ENCODE data around the gene SCN8A.

Gene SCN8A

DNA sequence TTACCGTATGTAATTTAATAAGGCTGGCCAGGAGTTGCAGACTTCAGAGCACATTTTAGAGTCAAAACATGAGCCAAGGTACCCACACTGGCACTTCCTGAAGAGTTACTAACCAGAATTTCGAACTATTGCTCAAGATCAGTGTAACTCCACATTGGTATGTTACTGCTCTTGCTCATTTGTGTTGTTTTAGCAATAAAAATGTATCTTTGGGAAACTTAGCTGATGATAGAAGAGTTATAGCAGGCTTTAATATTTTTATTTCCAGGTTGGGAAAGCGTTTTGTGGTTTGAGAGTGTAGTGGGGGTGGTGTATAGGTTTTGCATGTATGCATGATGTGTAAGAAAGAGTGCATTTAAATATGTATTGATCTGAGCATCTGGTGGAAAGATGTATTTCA lies 96.6 kb downstream of the SCN8A start:
- peaks cover 12% of the 10 kb centered on the region for H3K27me3 ChIP-seq (ENCODE audit: insufficient read depth, poor library complexity, severe bottlenecking)
- H3K27ac ChIP-seq (replicated peaks), result no peak overlapping the region
- no peak overlapping the region for H3K4me3 ChIP-seq (replicated peaks; ENCODE audit: insufficient read depth, low read length)
- DNase-seq (ENCODE audit: low read depth in 1 of 2, low spot score in 1 of 2), result no peak
- TF ChIP-seq POLR2AphosphoS5 (IDR thresholded peaks at IDR 0.05; ENCODE audit: low read depth) (no peak), SPI1 (IDR thresholded peaks at IDR 0.05; ENCODE audit: borderline replicate concordance, low read depth) (no peak), GABPA (IDR thresholded peaks at IDR 0.05; ENCODE audit: low read depth) (no peak), REST (IDR thresholded peaks at IDR 0.05; ENCODE audit: insufficient replicate concordance, low read depth) (no peak)
- TF ChIP-seq, protein P1, sequence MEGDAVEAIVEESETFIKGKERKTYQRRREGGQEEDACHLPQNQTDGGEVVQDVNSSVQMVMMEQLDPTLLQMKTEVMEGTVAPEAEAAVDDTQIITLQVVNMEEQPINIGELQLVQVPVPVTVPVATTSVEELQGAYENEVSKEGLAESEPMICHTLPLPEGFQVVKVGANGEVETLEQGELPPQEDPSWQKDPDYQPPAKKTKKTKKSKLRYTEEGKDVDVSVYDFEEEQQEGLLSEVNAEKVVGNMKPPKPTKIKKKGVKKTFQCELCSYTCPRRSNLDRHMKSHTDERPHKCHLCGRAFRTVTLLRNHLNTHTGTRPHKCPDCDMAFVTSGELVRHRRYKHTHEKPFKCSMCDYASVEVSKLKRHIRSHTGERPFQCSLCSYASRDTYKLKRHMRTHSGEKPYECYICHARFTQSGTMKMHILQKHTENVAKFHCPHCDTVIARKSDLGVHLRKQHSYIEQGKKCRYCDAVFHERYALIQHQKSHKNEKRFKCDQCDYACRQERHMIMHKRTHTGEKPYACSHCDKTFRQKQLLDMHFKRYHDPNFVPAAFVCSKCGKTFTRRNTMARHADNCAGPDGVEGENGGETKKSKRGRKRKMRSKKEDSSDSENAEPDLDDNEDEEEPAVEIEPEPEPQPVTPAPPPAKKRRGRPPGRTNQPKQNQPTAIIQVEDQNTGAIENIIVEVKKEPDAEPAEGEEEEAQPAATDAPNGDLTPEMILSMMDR (IDR thresholded peaks at IDR 0.05; ENCODE audit: insufficient read depth, low read length), result no peak

DNA sequence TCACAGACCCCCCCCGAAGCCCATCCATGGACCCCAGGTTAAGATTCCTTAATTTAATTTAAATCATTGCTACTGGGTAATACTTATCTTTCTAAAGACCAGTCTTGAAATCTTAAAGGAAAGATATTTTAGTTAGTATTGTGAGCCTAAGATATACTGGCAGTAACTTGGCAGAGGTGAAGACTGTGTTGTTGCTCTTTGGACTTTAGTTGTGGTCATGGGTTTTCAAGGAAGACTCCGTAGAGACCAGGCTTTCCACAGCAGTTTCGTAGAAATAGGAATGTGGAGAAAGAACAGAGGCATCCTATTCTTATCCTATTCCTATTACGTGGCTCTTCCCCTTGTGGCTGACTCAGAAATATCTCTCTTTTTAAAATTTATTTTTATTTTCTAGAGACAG lies 99.0 kb downstream of the SCN8A start:
- no peak overlapping the region for H3K4me3 ChIP-seq (replicated peaks; ENCODE audit: insufficient read depth, low read length)
- H3K27ac ChIP-seq (replicated peaks), result no peak overlapping the region
- no peak for DNase-seq (ENCODE audit: low read depth in 1 of 2, low spot score in 1 of 2)
- H3K27me3 ChIP-seq (ENCODE audit: insufficient read depth, poor library complexity, severe bottlenecking), result peaks cover 4% of the 10 kb centered on the region
- TF ChIP-seq GABPA (IDR thresholded peaks at IDR 0.05; ENCODE audit: low read depth) (no peak), POLR2AphosphoS5 (IDR thresholded peaks at IDR 0.05; ENCODE audit: low read depth) (no peak), SPI1 (IDR thresholded peaks at IDR 0.05; ENCODE audit: borderline replicate concordance, low read depth) (no peak), REST (IDR thresholded peaks at IDR 0.05; ENCODE audit: insufficient replicate concordance, low read depth) (no peak)
- TF ChIP-seq, protein P1 (IDR thresholded peaks at IDR 0.05; ENCODE audit: insufficient read depth, low read length), result no peak

DNA sequence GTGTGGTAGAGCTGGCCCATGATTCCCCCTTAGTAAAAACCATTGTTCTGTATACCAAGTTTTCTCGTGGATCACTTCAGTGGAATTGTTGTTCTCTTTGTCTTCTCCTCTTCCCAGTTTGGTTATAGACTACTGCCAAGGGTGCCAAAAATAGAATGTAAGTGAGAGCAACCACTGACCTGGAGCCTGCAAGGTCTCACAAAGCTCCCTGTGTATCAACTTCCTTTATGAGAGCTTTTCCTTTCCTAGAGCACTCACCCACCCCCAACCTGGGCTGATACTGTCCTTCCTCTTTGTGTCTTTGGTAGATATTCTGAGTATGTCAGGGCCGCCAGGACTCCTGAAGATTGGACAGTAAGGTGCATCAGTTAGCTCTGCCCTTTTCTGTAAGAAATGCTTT lies 101.0 kb downstream of the SCN8A start:
- Histone ChIP-seq H3K27me3 (ENCODE audit: insufficient read depth, poor library complexity, severe bottlenecking) (peaks cover 4% of the 10 kb centered on the region), H3K27ac (replicated peaks) (no peak overlapping the region), H3K4me3 (replicated peaks; ENCODE audit: insufficient read depth, low read length) (no peak overlapping the region)
- DNase-seq (ENCODE audit: low read depth in 1 of 2, low spot score in 1 of 2), result peak in 1 of 2 experiments; percentile 18
- TF ChIP-seq SPI1 (IDR thresholded peaks at IDR 0.05; ENCODE audit: borderline replicate concordance, low read depth) (no peak), GABPA (IDR thresholded peaks at IDR 0.05; ENCODE audit: low read depth) (no peak), REST (IDR thresholded peaks at IDR 0.05; ENCODE audit: insufficient replicate concordance, low read depth) (no peak), POLR2AphosphoS5 (IDR thresholded peaks at IDR 0.05; ENCODE audit: low read depth) (no peak)
- TF ChIP-seq, protein P1 (IDR thresholded peaks at IDR 0.05; ENCODE audit: insufficient read depth, low read length), result no peak

All from HL-60 (cell line).